Measurements from ENCODE around the gene NEUROD4. TPM values are rescaled to one million over a fixed set of nuclear protein-coding genes. Genes with fewer than 3 reads are reported as not detected.

Gene NEUROD4
- total RNA-seq, 3 donors from 2014 or later (not counting 1 experiment from before 2014, with no cell fraction given) = not detected

DNA sequence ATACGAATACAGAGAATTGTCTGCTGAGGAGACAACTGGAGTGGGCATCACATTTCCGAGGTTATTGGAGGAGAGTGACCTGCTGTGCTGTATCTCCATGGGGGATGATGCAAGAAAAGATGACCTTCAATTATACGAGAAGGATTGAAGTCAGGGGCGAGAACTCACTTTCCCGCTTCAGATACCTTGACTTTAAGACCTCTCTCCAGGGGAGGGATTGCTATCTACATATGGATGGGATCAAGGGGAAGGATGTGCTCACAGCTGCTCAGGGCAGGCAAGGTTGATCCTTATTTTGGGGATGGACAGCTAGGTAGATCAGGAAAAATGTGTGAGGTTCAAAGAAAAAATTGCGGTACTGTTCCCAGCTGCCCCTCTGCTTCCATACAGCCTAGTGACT, 24.4 kb downstream of the NEUROD4 start:
- Histone ChIP-seq H3K27ac (ENCODE audit: low read length) (no peak overlapping the region), H3K27me3 (ENCODE audit: control insufficient read depth, insufficient read depth, low read length) (no peaks in the 10 kb centered on the region), H3K36me3 (ENCODE audit: control insufficient read depth, insufficient read depth, low read length) (no peaks in the 10 kb centered on the region), H3K4me3 (ENCODE audit: low read length) (no peak overlapping the region), H3K4me1 (ENCODE audit: control insufficient read depth, insufficient read depth, low read length) (no peaks in the 10 kb centered on the region), H3K9me3 (ENCODE audit: control insufficient read depth, insufficient read depth, low read length) (no peaks in the 10 kb centered on the region)
- intact Hi-C loops (cut with micrococcal nuclease) = no loop called here
- H3K27me3 Mint-ChIP-seq (ENCODE audit: low read depth in 2 of 2) = peaks cover 24 to 34% of the 10 kb centered on the region in 2 donors
- H3K9me3 Mint-ChIP-seq = no peaks in the 10 kb centered on the region
- no peaks in the 10 kb centered on the region for H3K36me3 Mint-ChIP-seq
- H3K27ac Mint-ChIP-seq = no peak overlapping the region
- ATAC-seq = no peak
- no peak overlapping the region for H3K4me3 Mint-ChIP-seq
- H3K4me1 Mint-ChIP-seq = peaks cover 3 to 8% of the 10 kb centered on the region in 2 donors
- WGBS (ENCODE audit: insufficient coverage) = 94% methylated on average over 6 of the region's 6 CpGs
- TF ChIP-seq, protein P1, sequence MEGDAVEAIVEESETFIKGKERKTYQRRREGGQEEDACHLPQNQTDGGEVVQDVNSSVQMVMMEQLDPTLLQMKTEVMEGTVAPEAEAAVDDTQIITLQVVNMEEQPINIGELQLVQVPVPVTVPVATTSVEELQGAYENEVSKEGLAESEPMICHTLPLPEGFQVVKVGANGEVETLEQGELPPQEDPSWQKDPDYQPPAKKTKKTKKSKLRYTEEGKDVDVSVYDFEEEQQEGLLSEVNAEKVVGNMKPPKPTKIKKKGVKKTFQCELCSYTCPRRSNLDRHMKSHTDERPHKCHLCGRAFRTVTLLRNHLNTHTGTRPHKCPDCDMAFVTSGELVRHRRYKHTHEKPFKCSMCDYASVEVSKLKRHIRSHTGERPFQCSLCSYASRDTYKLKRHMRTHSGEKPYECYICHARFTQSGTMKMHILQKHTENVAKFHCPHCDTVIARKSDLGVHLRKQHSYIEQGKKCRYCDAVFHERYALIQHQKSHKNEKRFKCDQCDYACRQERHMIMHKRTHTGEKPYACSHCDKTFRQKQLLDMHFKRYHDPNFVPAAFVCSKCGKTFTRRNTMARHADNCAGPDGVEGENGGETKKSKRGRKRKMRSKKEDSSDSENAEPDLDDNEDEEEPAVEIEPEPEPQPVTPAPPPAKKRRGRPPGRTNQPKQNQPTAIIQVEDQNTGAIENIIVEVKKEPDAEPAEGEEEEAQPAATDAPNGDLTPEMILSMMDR (IDR thresholded peaks at IDR 0.05) = no peak
- no peak for DNase-seq

GRCh38 chr12:55049676-55050075, 29.9 kb downstream of the NEUROD4 start:
- no peak overlapping the region for H3K4me3 ChIP-seq (ENCODE audit: low read length)
- no peaks in the 10 kb centered on the region for H3K27me3 ChIP-seq (ENCODE audit: control insufficient read depth, insufficient read depth, low read length)
- Mint-ChIP-seq H3K27ac (no peak overlapping the region), H3K36me3 (no peaks in the 10 kb centered on the region), H3K4me3 (no peak overlapping the region), H3K4me1 (no peaks in the 10 kb centered on the region), H3K9me3 (no peaks in the 10 kb centered on the region), H3K27me3 (ENCODE audit: low read depth in 2 of 2) (peaks cover 12 to 13% of the 10 kb centered on the region in 2 donors)
- ATAC-seq (no peak), DNase-seq (no peak)
- no peaks in the 10 kb centered on the region for H3K36me3 ChIP-seq (ENCODE audit: control insufficient read depth, insufficient read depth, low read length)
- WGBS (ENCODE audit: insufficient coverage) = 90% methylated on average over 16 of the region's 16 CpGs
- intact Hi-C loops (cut with micrococcal nuclease) = no loop called here
- no peak overlapping the region for H3K27ac ChIP-seq (ENCODE audit: low read length)
- H3K9me3 ChIP-seq (ENCODE audit: control insufficient read depth, insufficient read depth, low read length) = no peaks in the 10 kb centered on the region
- TF ChIP-seq, protein P1 (IDR thresholded peaks at IDR 0.05) = no peak
- H3K4me1 ChIP-seq (ENCODE audit: control insufficient read depth, insufficient read depth, low read length) = no peaks in the 10 kb centered on the region

DNA sequence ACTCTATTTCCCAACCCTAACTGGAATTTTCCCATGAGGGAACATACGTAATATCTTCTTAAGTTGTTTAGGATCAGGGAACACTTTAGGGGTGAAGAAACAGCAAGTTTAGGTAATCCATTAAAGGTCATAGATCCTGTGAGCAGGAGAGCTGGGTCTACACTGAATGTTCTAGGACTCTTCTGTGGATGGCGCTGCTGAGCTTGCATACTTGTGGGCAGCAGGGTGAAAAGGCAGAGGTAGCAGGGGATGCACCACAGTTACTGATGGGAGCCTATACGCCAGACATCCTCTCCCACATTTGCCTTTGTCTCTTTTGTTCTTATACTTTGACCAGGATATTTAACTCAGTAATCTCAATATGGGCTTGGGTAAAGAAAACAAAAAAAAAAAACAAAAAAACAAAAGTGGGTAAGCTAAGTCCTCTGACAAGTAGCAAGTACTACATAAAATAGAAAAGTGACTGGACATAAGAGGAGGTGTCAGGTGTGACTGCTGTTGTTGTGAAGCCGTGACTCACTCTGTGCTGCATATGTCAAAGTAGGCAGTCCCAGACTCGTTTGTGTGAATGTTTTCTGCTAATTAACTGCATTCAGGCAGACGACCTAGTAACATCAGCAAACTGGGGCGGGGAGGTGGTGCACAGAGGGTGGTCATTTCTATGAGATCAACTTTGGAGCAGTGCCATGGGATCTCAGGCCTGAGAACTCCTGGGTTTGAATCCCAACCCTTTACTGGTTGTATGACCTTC, 31.6 kb downstream of the NEUROD4 start:
- no peak overlapping the region for H3K4me3 Mint-ChIP-seq
- Histone ChIP-seq H3K4me3 (ENCODE audit: low read length) (no peak overlapping the region), H3K27me3 (ENCODE audit: control insufficient read depth, insufficient read depth, low read length) (no peaks in the 10 kb centered on the region), H3K27ac (ENCODE audit: low read length) (no peak overlapping the region), H3K9me3 (ENCODE audit: control insufficient read depth, insufficient read depth, low read length) (no peaks in the 10 kb centered on the region), H3K36me3 (ENCODE audit: control insufficient read depth, insufficient read depth, low read length) (no peaks in the 10 kb centered on the region), H3K4me1 (ENCODE audit: control insufficient read depth, insufficient read depth, low read length) (no peaks in the 10 kb centered on the region)
- WGBS (ENCODE audit: insufficient coverage) = 77% methylated on average over 7 of the region's 7 CpGs
- peaks cover 13 to 19% of the 10 kb centered on the region in 2 donors for H3K27me3 Mint-ChIP-seq (ENCODE audit: low read depth in 2 of 2)
- DNase-seq = no peak
- intact Hi-C loops (cut with micrococcal nuclease) = no loop called here
- H3K9me3 Mint-ChIP-seq = no peaks in the 10 kb centered on the region
- H3K27ac Mint-ChIP-seq = no peak overlapping the region
- H3K36me3 Mint-ChIP-seq = no peaks in the 10 kb centered on the region
- TF ChIP-seq, protein P1 (IDR thresholded peaks at IDR 0.05) = no peak
- H3K4me1 Mint-ChIP-seq = no peaks in the 10 kb centered on the region
- no peak for ATAC-seq

- H3K4me3 ChIP-seq (ENCODE audit: low read length) = no peak overlapping the region
- no peak for DNase-seq
- Mint-ChIP-seq H3K36me3 (no peaks in the 10 kb centered on the region), H3K9me3 (no peaks in the 10 kb centered on the region), H3K4me1 (no peaks in the 10 kb centered on the region), H3K4me3 (no peak overlapping the region), H3K27ac (no peak overlapping the region), H3K27me3 (ENCODE audit: low read depth in 2 of 2) (peaks cover 9 to 10% of the 10 kb centered on the region in 2 donors)
- TF ChIP-seq, protein P1 (IDR thresholded peaks at IDR 0.05) = no peak
- no peak overlapping the region for H3K27ac ChIP-seq (ENCODE audit: low read length)
- no peaks in the 10 kb centered on the region for H3K9me3 ChIP-seq (ENCODE audit: control insufficient read depth, insufficient read depth, low read length)
- intact Hi-C loops (cut with micrococcal nuclease) = no loop called here
- H3K27me3 ChIP-seq (ENCODE audit: control insufficient read depth, insufficient read depth, low read length) = no peaks in the 10 kb centered on the region
- 86% methylated on average over 3 of the region's 5 CpGs for WGBS (ENCODE audit: insufficient coverage)
- H3K36me3 ChIP-seq (ENCODE audit: control insufficient read depth, insufficient read depth, low read length) = no peaks in the 10 kb centered on the region
- ATAC-seq = no peak
- no peaks in the 10 kb centered on the region for H3K4me1 ChIP-seq (ENCODE audit: control insufficient read depth, insufficient read depth, low read length)
Observed at GRCh38 chr12:55057481-55057880, 37.7 kb downstream of the NEUROD4 start.
